Large intestine (tissue), 3 donors: Measurements from ENCODE around the gene CLK3. TPM values are rescaled to one million over a fixed set of nuclear protein-coding genes. Genes with fewer than 3 reads are reported as not detected.

Experiments
- DNase-seq, 2 donors: peaks; one replicate each; pipeline versions ENCODE4 v3.0.0 to v3.0.0-alpha.2; 2013
- H3K27ac ChIP-seq: one replicate; pipeline ENCODE4 v1.5.1; 2013; ENCODE audit warnings: low read length
- H3K27me3 ChIP-seq: 2 replicates; pipeline ENCODE4 v1.6.1; 2013; ENCODE audit warnings: low read length; ENCODE audit not compliant: control insufficient read depth, insufficient read depth
- H3K36me3 ChIP-seq: 2 replicates; pipeline ENCODE4 v1.6.1; 2013; ENCODE audit warnings: low read length; ENCODE audit not compliant: control insufficient read depth, insufficient read depth
- H3K4me1 ChIP-seq: one replicate; pipeline ENCODE4 v1.6.1; 2013; ENCODE audit warnings: low read length; ENCODE audit not compliant: control insufficient read depth, insufficient read depth
- H3K4me3 ChIP-seq: one replicate; pipeline ENCODE4 v1.5.1; 2013; ENCODE audit warnings: low read length
- H3K9me3 ChIP-seq: one replicate; pipeline ENCODE4 v1.6.1; 2013; ENCODE audit warnings: mild to moderate bottlenecking, low read depth, low read length, moderate library complexity; ENCODE audit not compliant: control insufficient read depth
- WGBS: methylation state at CpG from one replicate; pipeline ENCODE4 v1.1.5; 2013; ENCODE audit warnings: low lambda C conversion rate; ENCODE audit not compliant: insufficient coverage; 5-methylcytosine and 5-hydroxymethylcytosine counted together
- polyA plus RNA-seq: library from polyadenylated mRNA; unstranded; fragments of 120-200 nt; gene quantifications from one replicate; pipeline ENCODE4 v1.2.1, GENCODE V29; 2013

Gene CLK3
- polyA plus RNA-seq, 1 donor, result 67.3 TPM

GRCh38 chr15:74642348-74642733 lies 26.7 kb downstream of the CLK3 start:
- no CpG with 5 or more reads among the region's 4 CpGs for WGBS
- Histone ChIP-seq H3K9me3 (no peaks in the 10 kb centered on the region), H3K4me1 (peaks cover 35% of the 10 kb centered on the region), H3K27me3 (no peaks in the 10 kb centered on the region), H3K27ac (peak overlapping the region; percentile 79), H3K4me3 (no peak overlapping the region), H3K36me3 (peaks cover 32% of the 10 kb centered on the region)
- peak; percentile 80 to 90 for DNase-seq

- Histone ChIP-seq H3K36me3 (peaks cover 33% of the 10 kb centered on the region), H3K27ac (peak overlapping the region; percentile 79)
- no CpG with 5 or more reads among the region's 11 CpGs for WGBS
These were observed 27.4 kb downstream of the CLK3 start for GRCh38 chr15:74642734-74643664.

DNA sequence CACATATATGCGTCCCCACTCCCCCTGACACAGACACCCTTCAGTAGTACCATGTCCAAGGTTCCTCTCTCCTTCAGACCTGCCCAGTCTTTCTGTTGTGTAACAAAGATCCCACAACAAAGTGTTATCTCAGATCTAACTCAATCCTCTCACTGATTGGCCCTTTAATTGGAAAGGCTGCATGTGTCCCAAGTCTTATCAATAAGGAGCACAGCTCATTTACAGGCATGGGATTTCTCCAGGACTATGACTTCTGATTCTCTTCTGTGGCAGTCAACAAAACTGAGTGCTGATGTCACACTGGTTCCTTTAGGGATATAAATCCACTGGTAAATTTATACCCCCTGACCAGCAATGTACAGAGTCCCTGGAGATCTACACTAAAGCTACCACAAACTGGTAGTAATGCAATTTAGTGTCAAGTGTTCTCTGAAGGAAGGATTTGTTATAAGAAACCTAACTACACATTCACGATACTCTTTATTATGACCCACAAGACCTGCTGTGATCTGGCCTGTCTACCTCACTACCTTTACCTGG lies 28.1 kb downstream of the CLK3 start:
- peak in 1 of 2 donors; percentile 43 for DNase-seq
- Histone ChIP-seq H3K9me3 (no peaks in the 10 kb centered on the region), H3K36me3 (peaks cover 29% of the 10 kb centered on the region), H3K4me3 (no peak overlapping the region), H3K4me1 (peaks cover 35% of the 10 kb centered on the region), H3K27me3 (no peaks in the 10 kb centered on the region), H3K27ac (peak overlapping the region; percentile 79)
- 86% methylated on average over 1 of the region's 2 CpGs for WGBS

More at GRCh38 chr15:74642734-74643664, 27.4 kb downstream of the CLK3 start:
- Histone ChIP-seq H3K4me3 (no peak overlapping the region), H3K9me3 (no peaks in the 10 kb centered on the region), H3K27me3 (no peaks in the 10 kb centered on the region), H3K4me1 (peaks cover 35% of the 10 kb centered on the region)
- peak in 1 of 2 donors; percentile 28 for DNase-seq

DNA sequence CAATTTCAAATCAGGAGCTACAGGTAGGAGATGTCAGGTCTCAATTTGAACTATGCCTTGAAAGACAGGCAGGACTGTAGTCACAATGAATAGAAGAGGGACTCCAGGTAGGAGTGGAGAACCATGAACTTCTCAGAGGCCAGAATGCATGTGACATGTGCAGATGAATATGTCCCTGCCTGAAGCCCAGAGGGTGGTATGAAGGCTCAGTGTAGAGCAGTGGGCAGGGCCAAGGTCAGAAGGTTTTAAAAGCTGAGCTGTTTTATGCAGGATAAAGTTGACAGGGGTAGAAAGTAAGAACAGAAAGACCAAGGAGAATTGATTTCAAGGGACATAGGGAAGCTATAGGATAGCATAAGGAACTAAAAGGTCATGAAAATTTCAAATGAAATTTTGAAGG lies 30.8 kb downstream of the CLK3 start:
- no peaks in the 10 kb centered on the region for H3K27me3 ChIP-seq
- H3K36me3 ChIP-seq, result peaks cover 13% of the 10 kb centered on the region
- no peak overlapping the region for H3K27ac ChIP-seq
- H3K4me3 ChIP-seq, result no peak overlapping the region
- H3K9me3 ChIP-seq, result no peaks in the 10 kb centered on the region
- peaks cover 26% of the 10 kb centered on the region for H3K4me1 ChIP-seq
- DNase-seq, result no peak

DNA sequence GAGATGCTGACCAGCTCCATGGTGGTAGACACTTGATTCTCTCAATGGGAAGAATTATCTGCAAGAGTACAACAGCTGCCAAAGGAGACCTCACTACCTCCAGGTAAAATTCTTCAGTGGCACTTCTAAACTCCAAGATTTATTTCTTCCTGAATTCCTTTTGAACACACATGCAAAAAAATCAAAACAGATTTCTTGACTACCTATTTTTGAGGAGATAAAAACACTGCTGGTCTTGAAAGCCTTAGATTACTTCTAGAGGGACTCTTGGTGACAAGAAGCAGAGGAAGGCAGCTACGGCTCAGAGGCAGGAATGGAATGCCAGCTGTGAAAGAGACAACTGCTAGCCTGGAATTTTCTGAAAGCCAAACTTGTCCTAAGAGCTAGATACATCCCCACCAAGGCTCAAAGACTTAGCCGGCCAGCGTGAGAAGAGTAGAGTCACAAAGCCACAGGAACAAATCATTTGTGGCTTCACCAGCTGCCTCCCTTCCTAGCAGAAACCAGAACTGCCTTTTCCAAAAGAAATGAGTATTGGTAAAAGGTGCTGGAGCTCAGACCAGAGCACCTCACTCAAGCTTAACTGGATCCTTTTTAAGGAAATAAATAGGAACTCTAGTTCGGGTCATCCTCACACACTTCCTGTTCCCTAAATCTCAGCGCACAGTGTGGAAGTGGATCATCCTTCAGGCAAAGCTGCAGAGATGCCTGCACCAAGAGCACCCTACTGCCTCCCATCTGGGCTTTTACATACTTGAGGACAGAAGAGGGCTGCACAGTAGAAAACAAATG lies 32.6 kb downstream of the CLK3 start:
- DNase-seq, result no peak
- peaks cover 10% of the 10 kb centered on the region for H3K4me1 ChIP-seq
- H3K36me3 ChIP-seq, result peaks cover 15% of the 10 kb centered on the region
- no peaks in the 10 kb centered on the region for H3K9me3 ChIP-seq
- no peak overlapping the region for H3K4me3 ChIP-seq
- no peaks in the 10 kb centered on the region for H3K27me3 ChIP-seq
- 100% methylated on average over 1 of the region's 5 CpGs for WGBS
- no peak overlapping the region for H3K27ac ChIP-seq

DNA sequence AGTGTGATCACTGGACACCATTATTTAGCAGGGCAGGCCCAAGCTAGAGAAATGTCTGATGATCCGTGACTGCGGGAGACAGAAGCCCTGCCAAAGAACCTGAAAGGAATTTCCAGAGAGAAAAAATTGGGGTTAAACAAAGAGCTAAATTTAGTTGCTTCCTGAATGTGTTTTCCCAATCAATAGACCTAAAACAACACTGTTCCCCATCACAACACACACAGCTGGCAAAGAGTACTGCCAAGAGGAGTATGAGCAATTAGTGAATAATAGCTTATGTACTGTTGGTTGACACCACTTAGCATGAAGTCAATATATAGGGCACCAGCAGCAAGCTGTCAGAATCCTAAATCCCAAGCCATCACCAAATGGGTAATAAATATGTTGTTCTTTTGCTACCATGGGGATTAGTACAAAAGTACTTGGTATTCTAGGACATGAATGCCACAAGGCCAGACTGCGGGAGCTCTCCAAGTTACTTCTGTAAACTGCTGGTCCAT lies 35.7 kb downstream of the CLK3 start:
- H3K4me3 ChIP-seq, result no peak overlapping the region
- no peaks in the 10 kb centered on the region for H3K27me3 ChIP-seq
- no peak for DNase-seq
- H3K9me3 ChIP-seq, result no peaks in the 10 kb centered on the region
- WGBS, result no CpG with 5 or more reads among the region's 3 CpGs
- no peaks in the 10 kb centered on the region for H3K4me1 ChIP-seq
- peaks cover 18% of the 10 kb centered on the region for H3K36me3 ChIP-seq
- no peak overlapping the region for H3K27ac ChIP-seq

GRCh38 chr15:74653426-74654102 lies 37.9 kb downstream of the CLK3 start:
- no peaks in the 10 kb centered on the region for H3K9me3 ChIP-seq
- no peak overlapping the region for H3K4me3 ChIP-seq
- no peak for DNase-seq
- no CpG with 5 or more reads among the region's 7 CpGs for WGBS
- H3K36me3 ChIP-seq, result peaks cover 18% of the 10 kb centered on the region
- H3K27me3 ChIP-seq, result no peaks in the 10 kb centered on the region
- no peaks in the 10 kb centered on the region for H3K4me1 ChIP-seq
- H3K27ac ChIP-seq, result no peak overlapping the region

DNA sequence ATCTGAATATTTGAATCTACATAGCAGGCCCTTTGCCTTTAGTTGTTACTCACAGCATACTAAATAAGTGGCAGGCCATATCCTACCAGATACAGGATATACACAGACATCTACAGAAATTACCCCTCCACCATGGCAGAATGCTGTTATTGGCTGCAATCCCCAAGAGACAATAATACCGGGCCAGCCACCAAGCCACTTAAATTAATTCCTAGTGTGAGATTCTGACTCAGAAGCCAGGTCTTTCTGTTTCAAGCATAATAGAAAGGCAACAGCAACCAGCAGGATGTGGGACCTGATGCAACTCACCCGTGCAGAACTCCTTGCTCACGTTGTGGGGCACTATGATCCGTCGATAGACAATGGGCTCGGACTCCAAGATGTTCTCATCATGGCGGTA lies 39.8 kb downstream of the CLK3 start:
- no CpG with 5 or more reads among the region's 7 CpGs for WGBS
- no peaks in the 10 kb centered on the region for H3K27me3 ChIP-seq
- H3K36me3 ChIP-seq, result peaks cover 18% of the 10 kb centered on the region
- H3K4me3 ChIP-seq, result no peak overlapping the region
- no peaks in the 10 kb centered on the region for H3K4me1 ChIP-seq
- no peak for DNase-seq
- no peak overlapping the region for H3K27ac ChIP-seq
- H3K9me3 ChIP-seq, result no peaks in the 10 kb centered on the region

GRCh38 chr15:74656935-74657535 lies 41.4 kb downstream of the CLK3 start:
- Histone ChIP-seq H3K4me1 (no peaks in the 10 kb centered on the region), H3K4me3 (no peak overlapping the region), H3K9me3 (no peaks in the 10 kb centered on the region), H3K27ac (no peak overlapping the region), H3K36me3 (peaks cover 16% of the 10 kb centered on the region), H3K27me3 (no peaks in the 10 kb centered on the region)
- no CpG with 5 or more reads among the region's 6 CpGs for WGBS
- no peak for DNase-seq
